Natural killer cell (primary cell): Measurements from ENCODE around the gene FSTL4. TPM values are rescaled to one million over a fixed set of nuclear protein-coding genes. Genes with fewer than 3 reads are reported as not detected.

Source experiments
- ATAC-seq, 3 donors: fragments of 150-1000 bp in 2 of 3; fragments of 200-7000 bp in 1 of 3; cut with Tn5 transposase; 1 replicate in 1 of 3; 2 replicates in 2 of 3; pipeline ENCODE4 v1.10.0; 2021; ENCODE audit warnings: mild to moderate bottlenecking in 2 of 3, moderate library complexity in 2 of 3
- DNase-seq, 2 donors: peaks; one replicate each; pipeline versions ENCODE4 v3.0.0 to v3.0.0-alpha.2; 2013 to 2021; ENCODE audit warnings: mixed read lengths in 1 of 2
- H3K27ac ChIP-seq: one replicate; pipeline ENCODE4 v1.5.1; 2013; ENCODE audit warnings: mild to moderate bottlenecking, low read length
- H3K27me3 ChIP-seq: one replicate; pipeline ENCODE4 v1.6.1; 2013; ENCODE audit warnings: low read length; ENCODE audit not compliant: control insufficient read depth, insufficient read depth
- H3K36me3 ChIP-seq: one replicate; pipeline ENCODE4 v1.6.1; 2013; ENCODE audit warnings: low read length; ENCODE audit not compliant: control insufficient read depth, insufficient read depth
- H3K4me1 ChIP-seq: one replicate; pipeline ENCODE4 v1.6.1; 2013; ENCODE audit warnings: low read length; ENCODE audit not compliant: control insufficient read depth, insufficient read depth
- H3K4me3 ChIP-seq: one replicate; pipeline ENCODE4 v1.5.1; 2013; ENCODE audit warnings: low read length
- H3K9me3 ChIP-seq: one replicate; pipeline ENCODE4 v1.6.1; 2013; ENCODE audit warnings: low read length; ENCODE audit not compliant: control insufficient read depth, insufficient read depth
- H3K27ac Mint-ChIP-seq, 2 donors: one replicate each; pipeline ENCODE4 v1.8.0; 2022; ENCODE audit warnings: mild to moderate bottlenecking in 2 of 2, mixed read lengths in 2 of 2, moderate library complexity in 1 of 2
- H3K27me3 Mint-ChIP-seq, 2 donors: one replicate each; pipeline ENCODE4 v1.8.0; 2022; ENCODE audit warnings: low read depth in 2 of 2, mixed read lengths in 2 of 2
- H3K36me3 Mint-ChIP-seq: one replicate; pipeline ENCODE4 v1.8.0; 2022; ENCODE audit warnings: mixed read lengths
- H3K4me1 Mint-ChIP-seq, 2 donors: one replicate each; pipeline ENCODE4 v1.8.0; 2022; ENCODE audit warnings: mixed read lengths in 2 of 2
- H3K4me3 Mint-ChIP-seq: one replicate; pipeline ENCODE4 v1.8.0; 2022; ENCODE audit warnings: mild to moderate bottlenecking, moderate library complexity, mixed read lengths
- H3K9me3 Mint-ChIP-seq, 2 donors: one replicate each; pipeline ENCODE4 v1.8.0; 2022; ENCODE audit warnings: mixed read lengths in 2 of 2
- WGBS: methylation state at CpG from one replicate; pipeline ENCODE4 v1.1.7; 2013; ENCODE audit warnings: missing lambda C conversion rate; ENCODE audit not compliant: insufficient coverage; 5-methylcytosine and 5-hydroxymethylcytosine counted together
- intact Hi-C: fragments of 100-400 bp; cut with micrococcal nuclease; formaldehyde crosslinking; loops from one replicate; pipeline ENCODE4 v1.14.2; 2022
- total RNA-seq, 4 donors: library from RNA; stranded (reverse); fragments of 120-200 nt in 1 of 4; gene quantifications; one replicate each; pipeline versions ENCODE4 v1.2.3 to v1.2.4, GENCODE V29; 2013 to 2022
- TF ChIP-seq, protein P1 (sequence below): fragments of 200-600 bp; IDR thresholded peaks from one replicate; pipeline ENCODE4 v1.8.0; 2022; ENCODE audit warnings: antibody characterized with exemption

The FSTL4 gene
- total RNA-seq, 3 donors from 2014 or later (not counting 1 experiment from before 2014, with no cell fraction given): 0.11 to 0.75 (median 0.55) TPM

GRCh38 chr5:133252133-133252480 is 360.2 kb downstream of the FSTL4 start:
- Histone ChIP-seq H3K27ac (no peak overlapping the region), H3K27me3 (no peaks in the 10 kb centered on the region), H3K36me3 (no peaks in the 10 kb centered on the region), H3K4me1 (no peaks in the 10 kb centered on the region), H3K4me3 (no peak overlapping the region), H3K9me3 (no peaks in the 10 kb centered on the region)
- no peaks in the 10 kb centered on the region for H3K27me3 Mint-ChIP-seq
- no peaks in the 10 kb centered on the region for H3K9me3 Mint-ChIP-seq
- ATAC-seq: no peak
- intact Hi-C loops: no loop called here
- no peak for DNase-seq
- H3K36me3 Mint-ChIP-seq: no peaks in the 10 kb centered on the region
- H3K4me3 Mint-ChIP-seq: no peak overlapping the region
- WGBS: 55% methylated on average over 6 of the region's 6 CpGs
- H3K4me1 Mint-ChIP-seq: no peaks in the 10 kb centered on the region
- TF ChIP-seq, protein P1, sequence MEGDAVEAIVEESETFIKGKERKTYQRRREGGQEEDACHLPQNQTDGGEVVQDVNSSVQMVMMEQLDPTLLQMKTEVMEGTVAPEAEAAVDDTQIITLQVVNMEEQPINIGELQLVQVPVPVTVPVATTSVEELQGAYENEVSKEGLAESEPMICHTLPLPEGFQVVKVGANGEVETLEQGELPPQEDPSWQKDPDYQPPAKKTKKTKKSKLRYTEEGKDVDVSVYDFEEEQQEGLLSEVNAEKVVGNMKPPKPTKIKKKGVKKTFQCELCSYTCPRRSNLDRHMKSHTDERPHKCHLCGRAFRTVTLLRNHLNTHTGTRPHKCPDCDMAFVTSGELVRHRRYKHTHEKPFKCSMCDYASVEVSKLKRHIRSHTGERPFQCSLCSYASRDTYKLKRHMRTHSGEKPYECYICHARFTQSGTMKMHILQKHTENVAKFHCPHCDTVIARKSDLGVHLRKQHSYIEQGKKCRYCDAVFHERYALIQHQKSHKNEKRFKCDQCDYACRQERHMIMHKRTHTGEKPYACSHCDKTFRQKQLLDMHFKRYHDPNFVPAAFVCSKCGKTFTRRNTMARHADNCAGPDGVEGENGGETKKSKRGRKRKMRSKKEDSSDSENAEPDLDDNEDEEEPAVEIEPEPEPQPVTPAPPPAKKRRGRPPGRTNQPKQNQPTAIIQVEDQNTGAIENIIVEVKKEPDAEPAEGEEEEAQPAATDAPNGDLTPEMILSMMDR: no peak
- H3K27ac Mint-ChIP-seq: no peak overlapping the region

DNA sequence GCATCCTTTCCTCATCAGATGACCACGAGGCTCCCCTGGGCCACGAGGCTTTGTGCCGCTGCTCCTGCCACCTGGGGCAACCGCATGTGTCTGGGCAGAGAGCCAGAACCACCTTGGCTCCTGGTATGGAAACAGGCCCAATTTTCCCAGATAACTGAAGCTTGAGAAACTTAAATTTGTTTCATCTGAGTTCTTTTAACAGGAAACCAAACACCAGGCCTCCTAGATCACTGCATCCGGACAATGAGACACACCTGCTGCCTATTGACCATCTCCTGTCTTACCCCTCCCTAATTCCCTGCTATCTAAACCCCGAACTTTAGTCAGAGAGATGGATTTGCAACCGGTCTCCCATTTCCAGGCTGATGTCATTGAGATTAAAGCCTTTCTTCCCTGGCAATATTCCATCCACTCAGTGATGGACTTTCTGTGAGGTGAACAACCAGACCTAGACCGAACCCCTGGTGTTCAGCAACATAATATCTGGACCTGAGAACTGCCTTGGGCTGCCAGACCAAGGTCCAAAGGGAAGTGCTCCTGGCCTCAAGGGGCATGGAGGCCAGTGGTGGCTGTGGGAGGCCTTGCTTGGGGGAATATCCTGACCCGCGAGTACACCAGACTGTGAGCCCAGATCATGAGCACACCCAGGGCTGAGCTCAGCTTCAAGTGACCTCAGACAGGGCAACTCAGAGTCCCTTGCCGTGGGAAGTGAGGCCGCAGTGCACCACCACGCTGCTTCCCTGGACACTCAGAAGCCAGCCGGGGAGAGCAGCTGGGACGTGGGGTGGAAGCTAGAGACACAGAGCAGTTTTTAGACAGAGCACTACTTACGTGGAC is 360.8 kb downstream of the FSTL4 start:
- TF ChIP-seq, protein P1: no peak
- no peak for ATAC-seq

GRCh38 chr5:133250527-133250926 is 361.8 kb downstream of the FSTL4 start:
- no peaks in the 10 kb centered on the region for H3K4me1 ChIP-seq
- H3K4me1 Mint-ChIP-seq: no peaks in the 10 kb centered on the region
- H3K27ac ChIP-seq: no peak overlapping the region
- intact Hi-C loops: no loop called here
- H3K36me3 ChIP-seq: no peaks in the 10 kb centered on the region
- DNase-seq (no peak), ATAC-seq (no peak)
- WGBS: 71% methylated on average over 8 of the region's 10 CpGs
- H3K4me3 Mint-ChIP-seq: no peak overlapping the region
- no peaks in the 10 kb centered on the region for H3K9me3 Mint-ChIP-seq
- H3K36me3 Mint-ChIP-seq: no peaks in the 10 kb centered on the region
- H3K9me3 ChIP-seq: no peaks in the 10 kb centered on the region
- TF ChIP-seq, protein P1: no peak
- no peaks in the 10 kb centered on the region for H3K27me3 Mint-ChIP-seq
- no peaks in the 10 kb centered on the region for H3K27me3 ChIP-seq
- no peak overlapping the region for H3K4me3 ChIP-seq
- H3K27ac Mint-ChIP-seq: no peak overlapping the region

More for the DNA sequence above, 360.8 kb downstream of the FSTL4 start:
- Histone ChIP-seq H3K4me1 (no peaks in the 10 kb centered on the region), H3K4me3 (no peak overlapping the region), H3K36me3 (no peaks in the 10 kb centered on the region), H3K27ac (no peak overlapping the region), H3K9me3 (no peaks in the 10 kb centered on the region), H3K27me3 (no peaks in the 10 kb centered on the region)
- no peaks in the 10 kb centered on the region for H3K27me3 Mint-ChIP-seq
- no peak overlapping the region for H3K4me3 Mint-ChIP-seq
- no peak for DNase-seq
- no peaks in the 10 kb centered on the region for H3K36me3 Mint-ChIP-seq
- H3K27ac Mint-ChIP-seq: no peak overlapping the region
- no peaks in the 10 kb centered on the region for H3K4me1 Mint-ChIP-seq
- intact Hi-C loops: no loop called here
- H3K9me3 Mint-ChIP-seq: no peaks in the 10 kb centered on the region
- WGBS: 70% methylated on average over 16 of the region's 16 CpGs

DNA sequence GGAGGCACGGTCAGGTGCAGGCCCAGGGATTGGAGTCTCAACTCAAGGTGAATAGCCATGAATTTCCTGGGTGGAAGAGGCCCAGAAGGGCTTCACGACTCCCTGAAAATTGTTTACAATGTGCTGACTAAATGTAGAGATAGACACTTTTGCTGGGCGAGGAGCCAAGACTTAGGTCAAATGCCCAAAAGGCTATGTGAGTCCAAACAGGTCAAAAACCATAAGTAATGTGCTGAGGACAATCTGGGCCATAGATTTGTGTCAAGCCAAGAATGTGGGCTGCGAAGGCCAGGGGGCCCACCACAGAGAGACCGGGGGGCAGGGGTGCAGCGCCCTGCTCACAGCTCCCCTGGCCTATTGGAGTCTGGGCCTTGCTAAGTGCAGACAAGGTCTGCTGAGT is 362.7 kb downstream of the FSTL4 start:
- H3K27ac ChIP-seq: no peak overlapping the region
- no peak overlapping the region for H3K4me3 ChIP-seq
- no peaks in the 10 kb centered on the region for H3K27me3 ChIP-seq
- intact Hi-C loops: no loop called here
- Mint-ChIP-seq H3K36me3 (no peaks in the 10 kb centered on the region), H3K9me3 (no peaks in the 10 kb centered on the region), H3K4me1 (no peaks in the 10 kb centered on the region), H3K27me3 (no peaks in the 10 kb centered on the region), H3K4me3 (no peak overlapping the region), H3K27ac (no peak overlapping the region)
- 76% methylated on average over 6 of the region's 6 CpGs for WGBS
- TF ChIP-seq, protein P1: no peak
- ATAC-seq: no peak
- no peaks in the 10 kb centered on the region for H3K9me3 ChIP-seq
- DNase-seq: no peak
- H3K4me1 ChIP-seq: no peaks in the 10 kb centered on the region
- H3K36me3 ChIP-seq: no peaks in the 10 kb centered on the region
